Measurements from ENCODE around the gene PIP4K2A. TPM values are rescaled to one million over a fixed set of nuclear protein-coding genes. Genes with fewer than 3 reads are reported as not detected.

Gene PIP4K2A
- total RNA-seq, 1 donor from 2014 or later, result 34.9 TPM

DNA sequence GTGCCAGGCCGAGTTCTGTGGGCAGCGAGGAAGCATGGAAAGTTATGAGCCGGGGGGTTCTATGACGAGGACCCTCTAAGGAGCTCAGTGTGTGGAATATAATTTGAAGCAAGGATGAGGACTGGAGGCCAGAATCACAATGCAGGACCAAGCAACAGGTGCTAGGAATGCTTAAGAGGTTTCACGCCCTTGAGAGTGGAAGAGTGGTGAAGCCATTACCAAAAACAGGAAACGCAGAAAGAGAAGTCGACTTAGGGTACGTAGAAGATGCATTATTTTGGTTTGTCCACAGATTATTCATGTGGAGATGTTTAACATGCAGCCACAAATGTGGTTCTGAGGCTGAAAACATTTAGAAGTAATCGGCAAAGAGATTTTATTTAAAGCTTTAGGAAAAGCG lies 78.7 kb downstream of the PIP4K2A start:
- intact Hi-C loops (cut with DNase I), result no loop called here
- TF ChIP-seq, protein P1, sequence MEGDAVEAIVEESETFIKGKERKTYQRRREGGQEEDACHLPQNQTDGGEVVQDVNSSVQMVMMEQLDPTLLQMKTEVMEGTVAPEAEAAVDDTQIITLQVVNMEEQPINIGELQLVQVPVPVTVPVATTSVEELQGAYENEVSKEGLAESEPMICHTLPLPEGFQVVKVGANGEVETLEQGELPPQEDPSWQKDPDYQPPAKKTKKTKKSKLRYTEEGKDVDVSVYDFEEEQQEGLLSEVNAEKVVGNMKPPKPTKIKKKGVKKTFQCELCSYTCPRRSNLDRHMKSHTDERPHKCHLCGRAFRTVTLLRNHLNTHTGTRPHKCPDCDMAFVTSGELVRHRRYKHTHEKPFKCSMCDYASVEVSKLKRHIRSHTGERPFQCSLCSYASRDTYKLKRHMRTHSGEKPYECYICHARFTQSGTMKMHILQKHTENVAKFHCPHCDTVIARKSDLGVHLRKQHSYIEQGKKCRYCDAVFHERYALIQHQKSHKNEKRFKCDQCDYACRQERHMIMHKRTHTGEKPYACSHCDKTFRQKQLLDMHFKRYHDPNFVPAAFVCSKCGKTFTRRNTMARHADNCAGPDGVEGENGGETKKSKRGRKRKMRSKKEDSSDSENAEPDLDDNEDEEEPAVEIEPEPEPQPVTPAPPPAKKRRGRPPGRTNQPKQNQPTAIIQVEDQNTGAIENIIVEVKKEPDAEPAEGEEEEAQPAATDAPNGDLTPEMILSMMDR (IDR thresholded peaks at IDR 0.05), result no peak
- Histone ChIP-seq H3K27ac (no peak overlapping the region), H3K9me3 (no peaks in the 10 kb centered on the region), H3K4me1 (peaks cover 0 to 9% of the 10 kb centered on the region in 2 donors), H3K4me3 (no peak overlapping the region), H3K36me3 (no peaks in the 10 kb centered on the region), H3K27me3 (no peaks in the 10 kb centered on the region)
- no peak for DNase-seq (ENCODE audit: low spot score in 2 of 2)

DNA sequence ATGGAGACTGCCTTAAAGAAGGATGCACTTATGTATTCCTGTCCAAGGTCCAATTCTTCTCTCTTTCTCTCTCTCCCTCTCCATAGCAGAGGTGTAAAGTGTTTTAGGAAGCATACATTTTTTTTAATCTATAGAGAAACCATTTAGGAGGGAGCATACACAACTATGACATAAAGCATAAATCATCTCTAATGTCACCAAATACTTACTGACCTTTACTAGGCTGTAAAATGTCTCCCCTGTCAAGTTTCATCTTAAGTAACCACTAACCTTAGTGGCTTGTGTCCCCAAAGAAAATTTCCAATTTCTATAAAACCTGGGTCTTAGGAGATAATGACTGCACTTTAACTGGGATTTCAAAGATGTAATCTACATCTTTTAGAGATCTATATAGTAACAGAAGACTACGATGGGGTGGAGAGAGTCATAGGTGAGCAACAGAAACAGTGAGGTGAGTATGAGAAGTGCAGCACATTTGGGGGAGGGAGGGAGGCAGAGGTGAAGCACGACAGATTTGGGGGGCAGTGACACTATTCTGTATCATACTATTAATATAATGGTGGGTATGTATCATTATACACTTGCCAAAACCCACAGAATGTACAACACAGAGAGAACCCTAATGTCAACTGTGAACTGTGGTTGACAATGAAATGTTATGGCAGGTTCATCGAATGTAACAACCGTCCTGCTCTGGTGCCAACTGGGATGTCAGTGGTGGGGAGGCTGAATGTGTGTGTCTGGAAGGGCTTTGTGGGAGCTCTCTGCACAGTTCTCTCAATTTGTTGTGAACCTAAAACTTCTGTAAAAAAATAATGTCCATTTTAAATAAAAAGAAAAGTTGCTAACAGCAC lies 79.5 kb downstream of the PIP4K2A start:
- no peak for DNase-seq (ENCODE audit: low spot score in 2 of 2)
- Histone ChIP-seq H3K36me3 (no peaks in the 10 kb centered on the region), H3K9me3 (no peaks in the 10 kb centered on the region), H3K27ac (no peak overlapping the region), H3K4me1 (peaks cover 0 to 11% of the 10 kb centered on the region in 2 donors), H3K27me3 (no peaks in the 10 kb centered on the region), H3K4me3 (no peak overlapping the region)
- intact Hi-C loops (cut with DNase I), result no loop called here
- TF ChIP-seq, protein P1 (IDR thresholded peaks at IDR 0.05), result no peak

DNA sequence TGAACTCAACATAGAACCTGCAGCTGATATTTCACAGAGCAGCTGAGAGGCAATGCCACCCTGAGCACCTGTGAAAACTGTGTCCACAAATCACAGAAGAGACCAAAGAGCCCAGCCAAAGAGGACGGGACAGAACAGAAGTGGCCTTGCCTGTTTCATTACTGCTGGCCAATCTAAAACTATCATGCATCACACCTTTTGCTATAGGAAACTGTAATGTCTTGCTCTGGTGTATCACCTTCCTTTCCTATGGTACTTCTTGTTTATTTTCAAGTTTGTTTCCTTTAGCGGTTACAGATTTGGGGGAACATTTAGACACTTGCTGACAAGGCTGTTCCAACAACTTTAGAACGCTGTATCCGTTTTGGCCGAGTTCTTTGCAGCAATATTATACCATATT lies 80.3 kb downstream of the PIP4K2A start:
- H3K4me3 ChIP-seq, result no peak overlapping the region
- intact Hi-C loops (cut with DNase I), result no loop called here
- DNase-seq (ENCODE audit: low spot score in 2 of 2), result no peak
- TF ChIP-seq, protein P1 (IDR thresholded peaks at IDR 0.05), result no peak
- H3K36me3 ChIP-seq, result no peaks in the 10 kb centered on the region
- no peak overlapping the region for H3K27ac ChIP-seq
- H3K9me3 ChIP-seq, result no peaks in the 10 kb centered on the region
- H3K27me3 ChIP-seq, result no peaks in the 10 kb centered on the region
- H3K4me1 ChIP-seq, result peaks cover 0 to 13% of the 10 kb centered on the region in 2 donors

- no peak for DNase-seq (ENCODE audit: low spot score in 2 of 2)
- Histone ChIP-seq H3K4me1 (peaks cover 0 to 16% of the 10 kb centered on the region in 2 donors), H3K27ac (no peak overlapping the region), H3K36me3 (no peaks in the 10 kb centered on the region), H3K4me3 (no peak overlapping the region), H3K27me3 (no peaks in the 10 kb centered on the region), H3K9me3 (no peaks in the 10 kb centered on the region)
- TF ChIP-seq, protein P1 (IDR thresholded peaks at IDR 0.05), result no peak
- intact Hi-C loops (cut with DNase I), result no loop called here
Observed at GRCh38 chr10:22633528-22633927, 80.8 kb downstream of the PIP4K2A start.

GRCh38 chr10:22633106-22633505 lies 81.3 kb downstream of the PIP4K2A start:
- Histone ChIP-seq H3K27me3 (no peaks in the 10 kb centered on the region), H3K4me1 (peaks cover 0 to 18% of the 10 kb centered on the region in 2 donors), H3K36me3 (no peaks in the 10 kb centered on the region), H3K27ac (no peak overlapping the region), H3K4me3 (no peak overlapping the region), H3K9me3 (no peaks in the 10 kb centered on the region)
- DNase-seq (ENCODE audit: low spot score in 2 of 2), result no peak
- TF ChIP-seq, protein P1 (IDR thresholded peaks at IDR 0.05), result no peak
- intact Hi-C loops (cut with DNase I), result no loop called here
